Activated naive CD8-positive, alpha-beta T cell (primary cell): ENCODE measurements around the gene CTAG1B.
"Not testable (repeated sequence)": the region's sequence is repeated elsewhere in the genome, so short reads cannot be mapped to it uniquely, and the experiment has no call there.

ENCODE experiments used
- H3K27ac Mint-ChIP-seq: one replicate; pipeline ENCODE4 v1.8.0; 2021; ENCODE audit warnings: mixed read lengths
- H3K27me3 Mint-ChIP-seq: one replicate; pipeline ENCODE4 v1.8.0; 2021; ENCODE audit warnings: mixed read lengths
- H3K36me3 Mint-ChIP-seq: one replicate; pipeline ENCODE4 v1.8.0; 2021; ENCODE audit warnings: mixed read lengths
- H3K4me1 Mint-ChIP-seq: one replicate; pipeline ENCODE4 v1.8.0; 2021; ENCODE audit warnings: low read depth, mixed read lengths
- H3K4me3 Mint-ChIP-seq: one replicate; pipeline ENCODE4 v1.8.0; 2021; ENCODE audit warnings: mild to moderate bottlenecking, mixed read lengths
- H3K9me3 Mint-ChIP-seq: one replicate; pipeline ENCODE4 v1.8.0; 2021; ENCODE audit warnings: low read depth, mixed read lengths

CTAG1B gene

GRCh38 chrX:154619182-154619581, at the start of gene CTAG1B:
TSS of gene CTAG1B (minus strand) at chrX:154619282. CDS start at chrX:154619218, 64 bp downstream.
- not testable (repeated sequence) for H3K36me3 Mint-ChIP-seq

GRCh38 chrX:154661899-154662298, 42.8 kb upstream of the CTAG1B start:
- no peak overlapping the region for H3K27ac Mint-ChIP-seq

More at GRCh38 chrX:154619182-154619581, at the start of gene CTAG1B:
- H3K4me1 Mint-ChIP-seq, H3K27me3 Mint-ChIP-seq, H3K4me3 Mint-ChIP-seq, H3K27ac Mint-ChIP-seq, H3K9me3 Mint-ChIP-seq: not testable (repeated sequence)

GRCh38 chrX:154661170-154661569, 42.1 kb upstream of the CTAG1B start:
- no peak overlapping the region for H3K4me3 Mint-ChIP-seq
- no peaks in the 10 kb centered on the region for H3K36me3 Mint-ChIP-seq
- no peak overlapping the region for H3K27ac Mint-ChIP-seq
- H3K27me3 Mint-ChIP-seq, result no peaks in the 10 kb centered on the region
- H3K9me3 Mint-ChIP-seq, result no peaks in the 10 kb centered on the region
- no peaks in the 10 kb centered on the region for H3K4me1 Mint-ChIP-seq

More at GRCh38 chrX:154661899-154662298, 42.8 kb upstream of the CTAG1B start:
- Mint-ChIP-seq H3K27me3 (no peaks in the 10 kb centered on the region), H3K9me3 (no peaks in the 10 kb centered on the region), H3K4me3 (no peak overlapping the region), H3K4me1 (no peaks in the 10 kb centered on the region), H3K36me3 (no peaks in the 10 kb centered on the region)

- Mint-ChIP-seq H3K4me3 (no peak overlapping the region), H3K9me3 (no peaks in the 10 kb centered on the region), H3K36me3 (no peaks in the 10 kb centered on the region)
Measured at GRCh38 chrX:154660541-154660940, 41.5 kb upstream of the CTAG1B start.

GRCh38 chrX:154658957-154659356, 39.9 kb upstream of the CTAG1B start:
- Mint-ChIP-seq H3K27me3 (no peaks in the 10 kb centered on the region), H3K27ac (no peak overlapping the region), H3K4me1 (no peaks in the 10 kb centered on the region), H3K9me3 (no peaks in the 10 kb centered on the region), H3K36me3 (no peaks in the 10 kb centered on the region), H3K4me3 (no peak overlapping the region)

More at GRCh38 chrX:154660541-154660940, 41.5 kb upstream of the CTAG1B start:
- no peak overlapping the region for H3K27ac Mint-ChIP-seq
- no peaks in the 10 kb centered on the region for H3K27me3 Mint-ChIP-seq
- H3K4me1 Mint-ChIP-seq, result no peaks in the 10 kb centered on the region

- no peak overlapping the region for H3K27ac Mint-ChIP-seq
- no peak overlapping the region for H3K4me3 Mint-ChIP-seq
- H3K4me1 Mint-ChIP-seq, result no peaks in the 10 kb centered on the region
- H3K36me3 Mint-ChIP-seq, result no peaks in the 10 kb centered on the region
- H3K9me3 Mint-ChIP-seq, result no peaks in the 10 kb centered on the region
- H3K27me3 Mint-ChIP-seq, result no peaks in the 10 kb centered on the region
Measured at GRCh38 chrX:154658187-154658586, 39.1 kb upstream of the CTAG1B start.

- Mint-ChIP-seq H3K36me3 (no peaks in the 10 kb centered on the region), H3K27ac (no peak overlapping the region), H3K4me1 (no peaks in the 10 kb centered on the region), H3K4me3 (no peak overlapping the region), H3K9me3 (no peaks in the 10 kb centered on the region), H3K27me3 (no peaks in the 10 kb centered on the region)
Measured at GRCh38 chrX:154657226-154657805, 38.2 kb upstream of the CTAG1B start.

GRCh38 chrX:154655786-154656185, 36.7 kb upstream of the CTAG1B start:
- Mint-ChIP-seq H3K27ac (no peak overlapping the region), H3K9me3 (no peaks in the 10 kb centered on the region), H3K4me3 (no peak overlapping the region), H3K36me3 (no peaks in the 10 kb centered on the region), H3K4me1 (no peaks in the 10 kb centered on the region), H3K27me3 (no peaks in the 10 kb centered on the region)

- no peak overlapping the region for H3K4me3 Mint-ChIP-seq
- H3K9me3 Mint-ChIP-seq, result no peaks in the 10 kb centered on the region
- H3K36me3 Mint-ChIP-seq, result no peaks in the 10 kb centered on the region
- no peaks in the 10 kb centered on the region for H3K27me3 Mint-ChIP-seq
- H3K27ac Mint-ChIP-seq, result no peak overlapping the region
- no peaks in the 10 kb centered on the region for H3K4me1 Mint-ChIP-seq
Measured at GRCh38 chrX:154655346-154655745, 36.3 kb upstream of the CTAG1B start.

- H3K27me3 Mint-ChIP-seq, result no peaks in the 10 kb centered on the region
- no peak overlapping the region for H3K4me3 Mint-ChIP-seq
- no peaks in the 10 kb centered on the region for H3K36me3 Mint-ChIP-seq
- no peak overlapping the region for H3K27ac Mint-ChIP-seq
- H3K4me1 Mint-ChIP-seq, result no peaks in the 10 kb centered on the region
- no peaks in the 10 kb centered on the region for H3K9me3 Mint-ChIP-seq
Measured at GRCh38 chrX:154654925-154655324, 35.8 kb upstream of the CTAG1B start.

GRCh38 chrX:154654372-154654771, 35.3 kb upstream of the CTAG1B start:
- H3K27ac Mint-ChIP-seq, result no peak overlapping the region
- no peaks in the 10 kb centered on the region for H3K4me1 Mint-ChIP-seq
- H3K36me3 Mint-ChIP-seq, result no peaks in the 10 kb centered on the region
- no peaks in the 10 kb centered on the region for H3K27me3 Mint-ChIP-seq
- no peak overlapping the region for H3K4me3 Mint-ChIP-seq
- H3K9me3 Mint-ChIP-seq, result no peaks in the 10 kb centered on the region

- H3K36me3 Mint-ChIP-seq, H3K27ac Mint-ChIP-seq, H3K9me3 Mint-ChIP-seq, H3K27me3 Mint-ChIP-seq, H3K4me3 Mint-ChIP-seq, H3K4me1 Mint-ChIP-seq: not testable (repeated sequence)
Measured at GRCh38 chrX:154653413-154653812, 34.3 kb upstream of the CTAG1B start, which contains the start of gene CTAG2. TSS of gene CTAG2 (minus strand) at chrX:154653579. CDS start at chrX:154653515, 64 bp downstream.

GRCh38 chrX:154653048-154653401, 33.9 kb upstream of the CTAG1B start:
- no peak overlapping the region for H3K4me3 Mint-ChIP-seq
- H3K4me1 Mint-ChIP-seq, result no peaks in the 10 kb centered on the region
- no peaks in the 10 kb centered on the region for H3K27me3 Mint-ChIP-seq
- H3K36me3 Mint-ChIP-seq, result no peaks in the 10 kb centered on the region
- no peak overlapping the region for H3K27ac Mint-ChIP-seq
- no peaks in the 10 kb centered on the region for H3K9me3 Mint-ChIP-seq

GRCh38 chrX:154652311-154653047, 33.4 kb upstream of the CTAG1B start:
- Mint-ChIP-seq H3K27me3 (no peaks in the 10 kb centered on the region), H3K4me3 (no peak overlapping the region), H3K27ac (no peak overlapping the region), H3K4me1 (no peaks in the 10 kb centered on the region), H3K36me3 (no peaks in the 10 kb centered on the region), H3K9me3 (no peaks in the 10 kb centered on the region)

GRCh38 chrX:154650221-154650510, 31.1 kb upstream of the CTAG1B start:
- Mint-ChIP-seq H3K4me3 (no peak overlapping the region), H3K27me3 (no peaks in the 10 kb centered on the region), H3K36me3 (no peaks in the 10 kb centered on the region), H3K27ac (no peak overlapping the region), H3K4me1 (no peaks in the 10 kb centered on the region), H3K9me3 (no peaks in the 10 kb centered on the region)
